GM10266 (cell line): Measurements from ENCODE around the gene PAK4.

Experiments
- DNase-seq: peaks from one replicate; pipeline ENCODE4 v3.0.0; 2012; ENCODE audit errors: extremely low spot score
- CTCF ChIP-seq: IDR thresholded peaks from 2 replicates; pipeline ENCODE4 v1.5.1; 2012; ENCODE audit warnings: mild to moderate bottlenecking, low read depth; ENCODE audit not compliant: control insufficient read depth, insufficient read depth; ENCODE audit errors: missing control alignments

PAK4 gene

GRCh38 chr19:39199025-39199424 is 73.4 kb downstream of the PAK4 start:
- DNase-seq: no peak
- no peak for TF ChIP-seq CTCF

- TF ChIP-seq CTCF: no peak
Measured at GRCh38 chr19:39200066-39200802, 74.6 kb downstream of the PAK4 start.

GRCh38 chr19:39200803-39201115 is 75.2 kb downstream of the PAK4 start:
- no peak for TF ChIP-seq CTCF
- no peak for DNase-seq

More at GRCh38 chr19:39200066-39200802, 74.6 kb downstream of the PAK4 start:
- DNase-seq: no peak

- DNase-seq: no peak
- no peak for TF ChIP-seq CTCF
Measured at GRCh38 chr19:39202998-39203355, 77.4 kb downstream of the PAK4 start.

GRCh38 chr19:39203372-39204341 is 78.1 kb downstream of the PAK4 start, which contains the start of gene SYCN:
SYCN (minus strand) TSS chr19:39204263; CDS start chr19:39204254, 9 bp downstream.
- DNase-seq: no peak
- TF ChIP-seq CTCF: no peak

- DNase-seq: no peak
- TF ChIP-seq CTCF: no peak
Measured at GRCh38 chr19:39205449-39205764, 79.8 kb downstream of the PAK4 start.

- no peak for DNase-seq
- no peak for TF ChIP-seq CTCF
Measured at GRCh38 chr19:39206122-39206521, 80.5 kb downstream of the PAK4 start.
